Subcutaneous adipose tissue (tissue), 4 donors: ENCODE results near the gene ELAVL3. TPM values are rescaled to one million over a fixed set of nuclear protein-coding genes. Genes with fewer than 3 reads are reported as not detected.

Experiments used
- CTCF ChIP-seq: fragments of 450-650 bp; IDR thresholded peaks from one replicate; pipeline ENCODE4 v1.5.1; 2016; ENCODE audit warnings: low read depth, mild to moderate bottlenecking, control low read depth, antibody characterized with exemption, moderate library complexity
- total RNA-seq, 4 donors: library from RNA; depleted of rRNA; stranded (reverse); fragments of >200 nt; gene quantifications; one replicate each; pipeline ENCODE4 v1.1.0, GENCODE V29; 2016

ELAVL3 gene
- total RNA-seq, 4 donors from 2014 or later = not detected

DNA sequence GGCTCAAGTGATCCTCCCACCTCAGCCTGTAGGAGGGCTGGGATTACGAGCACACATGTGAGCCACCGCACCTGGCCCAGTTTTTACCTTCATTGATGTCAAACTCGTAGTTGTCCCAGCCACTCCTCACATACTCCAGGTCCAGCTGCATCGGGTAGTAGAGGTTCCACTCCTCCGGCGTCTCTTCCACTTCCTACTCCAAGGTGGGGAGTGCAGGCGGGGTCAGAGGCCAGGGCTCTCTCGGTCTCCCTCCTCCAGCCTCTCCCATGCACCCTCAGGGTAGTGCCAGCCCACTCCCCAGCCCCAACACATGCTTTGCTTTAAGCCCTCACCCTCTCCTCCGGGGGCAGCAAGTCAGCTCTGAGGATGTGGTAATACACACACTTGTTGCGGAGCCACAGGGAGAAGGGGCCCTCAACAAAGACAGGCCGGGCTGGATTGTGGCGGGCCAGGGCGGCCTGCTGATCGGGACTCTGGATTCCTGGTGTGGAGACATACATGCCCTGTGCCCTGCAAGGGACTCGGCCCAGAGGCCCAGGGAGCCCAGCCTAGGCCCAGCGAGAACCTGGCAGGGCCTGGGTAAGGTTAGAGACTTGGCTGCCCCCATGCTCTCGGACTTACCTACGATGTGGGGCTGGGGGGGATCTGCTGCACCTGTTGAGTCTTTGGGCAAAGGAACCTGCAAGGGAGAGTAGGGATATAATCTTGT, 26.7 kb upstream of the ELAVL3 start:
- TF ChIP-seq CTCF = no peak

- no peak for TF ChIP-seq CTCF
Measured at GRCh38 chr19:11506967-11507366, 26.1 kb upstream of the ELAVL3 start.

DNA sequence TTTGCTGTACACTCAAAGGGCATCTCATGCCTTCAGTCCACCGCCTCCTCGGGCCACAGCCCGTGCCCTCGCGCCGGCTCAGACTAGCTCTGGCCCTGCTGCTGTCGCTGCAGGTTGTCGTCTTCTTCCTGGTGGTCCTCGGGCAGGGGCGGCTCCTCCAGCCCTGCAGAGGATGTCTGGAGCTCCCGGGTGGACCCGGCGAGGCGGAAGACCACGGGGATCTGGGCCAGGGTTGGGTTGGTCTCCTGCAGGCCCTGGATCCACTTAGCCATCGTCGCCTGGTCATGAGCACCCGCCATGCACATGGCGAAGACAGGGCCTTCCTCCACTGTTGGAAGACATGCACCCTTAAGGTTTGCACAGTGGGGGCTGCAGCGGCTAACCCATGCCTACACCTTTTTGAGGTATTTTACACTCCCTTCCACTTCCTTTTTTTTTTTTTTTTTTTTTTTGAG, 25.3 kb upstream of the ELAVL3 start:
- TF ChIP-seq CTCF = no peak

DNA sequence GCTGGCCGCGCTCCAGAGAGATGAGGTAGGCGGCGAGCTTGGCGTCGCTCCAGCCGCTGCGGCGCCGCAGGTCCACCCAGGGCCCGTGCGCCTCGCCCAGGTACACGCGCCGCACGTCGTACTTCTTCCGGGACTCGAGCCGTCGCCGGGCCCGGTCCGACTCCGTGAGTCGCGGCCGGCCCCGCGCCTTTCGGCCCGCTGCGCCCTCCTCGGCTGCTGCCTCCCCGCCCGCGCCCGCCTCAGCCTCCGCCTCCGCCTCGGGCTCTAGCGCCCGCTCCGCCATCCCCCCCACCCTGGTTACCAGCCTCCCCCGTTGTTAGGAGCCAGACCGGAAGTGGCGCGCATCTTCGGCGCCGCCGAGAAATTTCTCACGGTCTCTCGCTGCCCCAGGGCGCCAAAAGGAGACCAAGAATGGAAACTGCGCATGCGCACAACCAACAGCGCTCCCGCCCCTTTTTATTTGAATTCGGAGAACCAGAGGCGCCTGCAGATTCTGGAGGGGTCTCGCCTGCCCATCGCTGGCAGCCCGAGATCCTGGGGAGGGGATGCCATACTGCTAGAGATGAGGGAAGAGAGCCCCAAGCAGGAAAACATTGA, 24.8 kb upstream of the ELAVL3 start, which contains the start of gene ZNF653:
ZNF653 (minus strand) TSS at position 336 of the 597 bp plus-strand sequence; CDS start at position 283, 53 bp downstream.
- no peak for TF ChIP-seq CTCF

DNA sequence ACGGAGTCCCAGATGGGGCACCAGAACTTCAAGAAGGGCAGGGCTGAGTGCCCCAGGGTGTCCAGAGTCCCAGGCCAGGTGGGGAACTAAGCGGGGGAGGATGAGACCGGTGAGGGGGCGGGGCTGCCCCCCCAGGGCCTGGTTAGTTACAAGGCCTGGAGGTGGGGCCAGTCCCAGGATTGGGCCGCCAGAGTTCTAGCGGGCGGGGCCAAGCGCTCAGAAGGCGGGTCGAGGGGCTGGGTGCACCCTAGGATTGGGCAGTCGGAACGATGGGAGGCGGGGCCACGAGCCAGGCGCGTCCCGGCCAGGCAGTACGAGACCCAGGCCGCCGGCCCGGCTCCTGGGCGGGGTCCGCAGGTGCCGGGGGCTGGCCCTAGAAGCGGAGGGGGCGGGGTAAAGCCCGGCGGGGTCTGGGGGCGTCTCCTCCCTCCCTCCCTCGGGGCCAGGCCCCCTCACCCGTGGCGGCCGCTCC, 24.2 kb upstream of the ELAVL3 start:
- TF ChIP-seq CTCF = no peak

GRCh38 chr19:11504502-11505031, 23.7 kb upstream of the ELAVL3 start:
- TF ChIP-seq CTCF = no peak

- no peak for TF ChIP-seq CTCF
Measured at GRCh38 chr19:11499890-11500420, 19.1 kb upstream of the ELAVL3 start.
